AG04449 (cell line): ENCODE measurements around the gene PROX1.

Experiments used
- CTCF ChIA-PET: fragments of 350-600 bp; formaldehyde crosslinking; extraction: SDS; loops from one replicate; lab custom pipeline; 2021; ENCODE audit warnings: antibody characterized with exemption; lab: Yijun Ruan, JAX
- POLR2A ChIA-PET: fragments of 400-600, 350-600 bp; formaldehyde crosslinking; extraction: SDS; loops from one replicate; lab custom pipeline; 2020; ENCODE audit warnings: antibody characterized with exemption, inconsistent platforms; lab: Yijun Ruan, JAX
- DNase-seq: peaks from one replicate; pipeline ENCODE4 v3.0.0-alpha.2; 2010; ENCODE audit warnings: low read depth, low spot score
- H3K4me3 ChIP-seq: 2 replicates; pipeline ENCODE4 v1.5.1; 2011; ENCODE audit warnings: low read depth, mild to moderate bottlenecking, control low read depth, low read length
- TF ChIP-seq, protein P1 (sequence below): IDR thresholded peaks from one replicate; pipeline ENCODE4 v1.5.1; 2011; ENCODE audit warnings: mild to moderate bottlenecking, moderate library complexity, low read length, control low read depth, inconsistent platforms; ENCODE audit not compliant: insufficient read depth; ENCODE audit errors: missing control alignments

Gene PROX1

DNA sequence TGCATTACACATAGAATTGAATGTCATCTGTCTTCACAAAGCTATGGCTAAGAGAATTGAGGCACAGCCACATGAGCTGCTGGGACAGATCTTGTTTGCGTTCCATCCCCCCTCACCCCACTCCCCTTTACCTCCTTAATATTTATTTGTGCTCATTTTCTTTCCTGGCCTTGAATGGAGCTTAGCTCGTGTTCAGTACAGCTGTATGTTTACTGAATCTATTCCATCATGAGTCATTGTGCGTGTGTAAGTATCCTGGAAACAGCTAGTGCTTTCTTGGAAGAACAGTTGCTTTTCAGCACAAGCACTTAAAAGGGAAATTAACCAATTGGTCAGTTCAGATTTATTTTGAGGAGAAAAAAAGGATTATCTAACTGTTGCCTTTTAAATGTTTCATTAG, 14.7 kb downstream of the PROX1 start:
- ChIA-PET CTCF (no interaction called here), POLR2A (no interaction called here)
- no peak overlapping the region for H3K4me3 ChIP-seq
- no peak for DNase-seq
- TF ChIP-seq, protein P1, sequence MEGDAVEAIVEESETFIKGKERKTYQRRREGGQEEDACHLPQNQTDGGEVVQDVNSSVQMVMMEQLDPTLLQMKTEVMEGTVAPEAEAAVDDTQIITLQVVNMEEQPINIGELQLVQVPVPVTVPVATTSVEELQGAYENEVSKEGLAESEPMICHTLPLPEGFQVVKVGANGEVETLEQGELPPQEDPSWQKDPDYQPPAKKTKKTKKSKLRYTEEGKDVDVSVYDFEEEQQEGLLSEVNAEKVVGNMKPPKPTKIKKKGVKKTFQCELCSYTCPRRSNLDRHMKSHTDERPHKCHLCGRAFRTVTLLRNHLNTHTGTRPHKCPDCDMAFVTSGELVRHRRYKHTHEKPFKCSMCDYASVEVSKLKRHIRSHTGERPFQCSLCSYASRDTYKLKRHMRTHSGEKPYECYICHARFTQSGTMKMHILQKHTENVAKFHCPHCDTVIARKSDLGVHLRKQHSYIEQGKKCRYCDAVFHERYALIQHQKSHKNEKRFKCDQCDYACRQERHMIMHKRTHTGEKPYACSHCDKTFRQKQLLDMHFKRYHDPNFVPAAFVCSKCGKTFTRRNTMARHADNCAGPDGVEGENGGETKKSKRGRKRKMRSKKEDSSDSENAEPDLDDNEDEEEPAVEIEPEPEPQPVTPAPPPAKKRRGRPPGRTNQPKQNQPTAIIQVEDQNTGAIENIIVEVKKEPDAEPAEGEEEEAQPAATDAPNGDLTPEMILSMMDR: no peak

GRCh38 chr1:214003233-214003632, 15.5 kb downstream of the PROX1 start:
- ChIA-PET CTCF (no interaction called here), POLR2A (no interaction called here)
- TF ChIP-seq, protein P1: no peak
- no peak for DNase-seq
- no peak overlapping the region for H3K4me3 ChIP-seq

DNA sequence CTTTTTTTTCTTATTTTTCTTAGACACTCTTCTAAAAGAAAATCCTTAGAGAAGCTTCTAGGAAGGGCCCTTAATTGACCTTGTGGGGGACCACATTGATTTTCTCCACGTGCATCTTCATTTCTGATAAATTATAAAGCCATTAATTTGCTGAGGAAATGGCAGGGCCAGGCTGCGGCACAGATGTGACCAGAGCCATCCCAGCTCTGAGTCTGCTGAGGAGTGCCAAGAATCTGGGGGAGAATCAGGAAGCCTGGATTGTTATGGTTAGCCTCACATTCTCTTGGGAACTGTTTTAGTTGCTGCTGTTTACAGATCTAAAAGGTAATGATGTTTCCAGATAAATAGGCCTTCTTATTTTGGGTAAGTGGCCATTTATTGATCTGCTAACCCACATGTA, 16.2 kb downstream of the PROX1 start:
- no peak overlapping the region for H3K4me3 ChIP-seq
- TF ChIP-seq, protein P1: no peak
- POLR2A ChIA-PET: no interaction called here
- DNase-seq: no peak
- CTCF ChIA-PET: no interaction called here

DNA sequence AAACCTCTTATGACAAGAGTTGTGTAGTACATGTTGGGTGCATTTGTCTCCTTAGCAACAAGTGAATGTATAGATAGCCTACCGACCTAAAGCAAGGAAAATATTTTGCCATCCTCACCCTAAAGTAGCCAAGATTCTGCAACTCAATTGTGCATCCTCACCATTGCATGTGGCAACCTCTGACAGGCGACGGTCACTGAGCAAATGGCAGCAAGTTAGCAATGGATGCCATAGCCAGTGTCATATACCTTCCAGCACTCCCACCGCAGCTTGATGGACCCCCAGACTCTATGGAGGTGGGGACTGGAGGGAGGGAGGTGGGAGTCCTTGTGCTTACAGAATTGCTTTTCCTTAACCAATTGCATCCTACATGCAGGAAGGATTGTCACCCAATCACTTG, 17.0 kb downstream of the PROX1 start:
- TF ChIP-seq, protein P1: no peak
- H3K4me3 ChIP-seq: no peak overlapping the region
- POLR2A ChIA-PET: no interaction called here
- DNase-seq: no peak
- CTCF ChIA-PET: no interaction called here

- POLR2A ChIA-PET: no interaction called here
- TF ChIP-seq, protein P1: no peak
- DNase-seq: no peak
- no peak overlapping the region for H3K4me3 ChIP-seq
- CTCF ChIA-PET: no interaction called here
Observed at GRCh38 chr1:214005708-214006107, 17.9 kb downstream of the PROX1 start.

DNA sequence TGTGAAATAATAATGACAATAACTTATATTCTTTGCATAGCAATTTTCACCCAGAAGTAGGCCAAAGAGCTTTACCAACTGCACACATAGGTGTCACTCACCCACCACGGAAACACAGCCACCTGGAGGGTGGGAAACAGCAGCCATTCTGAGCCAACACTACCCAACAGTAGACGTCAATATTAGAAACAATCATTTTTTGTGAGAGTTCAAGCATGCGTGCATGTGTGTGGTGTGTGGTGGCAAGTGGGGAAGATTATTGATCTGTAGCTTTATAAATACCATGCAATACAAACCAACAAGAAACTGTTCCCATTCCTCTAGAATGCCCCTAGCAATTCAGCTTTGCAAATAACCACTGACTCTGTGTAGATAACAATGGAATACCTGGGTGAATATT, 19.1 kb downstream of the PROX1 start:
- POLR2A ChIA-PET: no interaction called here

More for the DNA sequence above, 19.1 kb downstream of the PROX1 start:
- DNase-seq: no peak
- no peak overlapping the region for H3K4me3 ChIP-seq
- CTCF ChIA-PET: no interaction called here
- TF ChIP-seq, protein P1: no peak
